CD4-positive, alpha-beta memory T cell (primary cell): ENCODE results near the gene UBR2. TPM values are rescaled to one million over a fixed set of nuclear protein-coding genes. Genes with fewer than 3 reads are reported as not detected.
"Not testable (repeated sequence)": the region's sequence is repeated elsewhere in the genome, so short reads cannot be mapped to it uniquely, and the experiment has no call there.

Experiments
- CTCF ChIA-PET: fragments of 350-600 bp; sonication (Branson Sonifier 250); formaldehyde crosslinking; loops from one replicate; lab custom pipeline; 2021; ENCODE audit warnings: inconsistent platforms; ENCODE audit not compliant: partially characterized antibody; lab: Charles Lee
- POLR2A ChIA-PET: fragments of 350-600 bp; sonication (Branson Sonifier 250); formaldehyde crosslinking; loops from one replicate; lab custom pipeline; 2021; ENCODE audit not compliant: partially characterized antibody; lab: Charles Lee
- DNase-seq, 5 donors: peaks; one replicate each; pipeline versions ENCODE4 v3.0.0 to v3.0.0-alpha.2; 2020 to 2022; ENCODE audit warnings: mixed read lengths in 1 of 5
- H3K27ac ChIP-seq: one replicate; pipeline ENCODE4 v1.7.0; 2013; ENCODE audit warnings: low read depth, low read length
- H3K27me3 ChIP-seq: 2 replicates; pipeline ENCODE4 v1.7.0; 2013; ENCODE audit warnings: mild to moderate bottlenecking, low read length, moderate library complexity; ENCODE audit not compliant: insufficient read depth
- H3K36me3 ChIP-seq: 2 replicates; pipeline ENCODE4 v1.7.0; 2013; ENCODE audit warnings: mild to moderate bottlenecking, low read length, moderate library complexity; ENCODE audit not compliant: insufficient read depth
- H3K4me1 ChIP-seq: 2 replicates; pipeline ENCODE4 v1.7.0; 2013; ENCODE audit warnings: mild to moderate bottlenecking, low read length, moderate library complexity; ENCODE audit not compliant: insufficient read depth
- H3K4me3 ChIP-seq, 2 donors: one replicate each; pipeline ENCODE4 v1.7.0; 2013; ENCODE audit warnings: low read length in 2 of 2, mild to moderate bottlenecking in 1 of 2
- H3K9me3 ChIP-seq, 2 donors: one replicate each; pipeline ENCODE4 v1.7.0; 2013; ENCODE audit warnings: low read length in 2 of 2, control low read depth in 1 of 2; ENCODE audit not compliant: control insufficient read depth in 1 of 2
- H3K27ac Mint-ChIP-seq, 7 donors: one replicate each; pipeline ENCODE4 v1.8.0; 2020 to 2021; ENCODE audit warnings: mixed read lengths in 7 of 7, mild to moderate bottlenecking in 6 of 7, inconsistent platforms in 3 of 7, moderate library complexity in 3 of 7
- H3K27me3 Mint-ChIP-seq, 2 donors: one replicate each; pipeline ENCODE4 v1.8.0; 2020 to 2021; ENCODE audit warnings: mixed read lengths in 2 of 2
- H3K36me3 Mint-ChIP-seq, 2 donors: one replicate each; pipeline ENCODE4 v1.8.0; 2020 to 2021; ENCODE audit warnings: mixed read lengths in 2 of 2, inconsistent platforms in 1 of 2, mild to moderate bottlenecking in 1 of 2
- H3K4me1 Mint-ChIP-seq, 4 donors: one replicate each; pipeline ENCODE4 v1.8.0; 2020 to 2021; ENCODE audit warnings: mixed read lengths in 4 of 4, mild to moderate bottlenecking in 1 of 4
- H3K4me3 Mint-ChIP-seq, 8 donors: one replicate each; pipeline ENCODE4 v1.8.0; 2020 to 2021; ENCODE audit warnings: mixed read lengths in 8 of 8, mild to moderate bottlenecking in 7 of 8, moderate library complexity in 6 of 8, inconsistent platforms in 3 of 8
- H3K9me3 Mint-ChIP-seq, 8 donors: one replicate each; pipeline ENCODE4 v1.8.0; 2020 to 2021; ENCODE audit warnings: mixed read lengths in 8 of 8, mild to moderate bottlenecking in 5 of 8, inconsistent platforms in 3 of 8, moderate library complexity in 1 of 8
- intact Hi-C: fragments of 100-400 bp; cut with micrococcal nuclease; formaldehyde crosslinking; loops from one replicate; pipeline ENCODE4 v1.15.1; 2023
- polyA plus RNA-seq, 2 donors: library from polyadenylated mRNA; unstranded; fragments of 300-500 nt; fragmentation: Illumina TruSeq; gene quantifications; one replicate each; pipeline ENCODE4 v1.2.3, GENCODE V29; 2021
- total RNA-seq, 2 experiments: library from RNA; stranded (reverse); gene quantifications; one replicate each; pipeline ENCODE4 v1.2.3, GENCODE V29; 2021

The UBR2 gene
- total and polyA plus RNA-seq, 4 experiments from 2014 or later, result 4.9 to 55.7 (median 34.1) TPM

GRCh38 chr6:42564506-42564825 is 637 bp downstream of the UBR2 start:
- intact Hi-C loops, result loop anchor here (1.0 to 10.0 kb wide), 3 partner anchors 347 to 1070 kb away; partner anchors contain the start of genes MAD2L1BP and MRPS10

GRCh38 chr6:42565823-42566613 is 2.2 kb downstream of the UBR2 start:
- DNase-seq, result no peak
- Mint-ChIP-seq H3K27ac (peak overlapping the region; percentile 90 to 98 (median 96)), H3K4me3 (peak overlapping the region; percentile 92 to 100 (median 98)), H3K36me3 (peaks cover 4 to 31% of the 10 kb centered on the region in 2 donors), H3K4me1 (peaks cover 29 to 56% (median 38%) of the 10 kb centered on the region in 4 donors), H3K27me3 (peaks cover 0 to 1% of the 10 kb centered on the region in 2 donors), H3K9me3 (no peaks in the 10 kb centered on the region)
- POLR2A ChIA-PET, result interaction anchor here (0.9 to 2.1 kb wide), 3 partner anchors 9 to 313 kb away, joined by 3 to 8 read pairs (median 3); partner anchors contain the start of gene RPL7L1
- H3K27me3 ChIP-seq, result no peaks in the 10 kb centered on the region
- H3K27ac ChIP-seq, result peak overlapping the region; percentile 94
- H3K36me3 ChIP-seq, result no peaks in the 10 kb centered on the region
- H3K4me3 ChIP-seq, result peak overlapping the region; percentile 98 to 100
- no peaks in the 10 kb centered on the region for H3K9me3 ChIP-seq
- intact Hi-C loops, result loop anchor here (10.0 kb wide), 1 partner anchor 1069 kb away; the partner anchor contains the start of gene MAD2L1BP
- H3K4me1 ChIP-seq, result peaks cover 49% of the 10 kb centered on the region
- CTCF ChIA-PET, result interaction anchor here (1.0 to 10.7 kb wide), 5 partner anchors 12 to 351 kb away, joined by 3 to 106 read pairs (median 4); no protein-coding TSS in a partner anchor

More at GRCh38 chr6:42564506-42564825, 637 bp downstream of the UBR2 start:
- Mint-ChIP-seq H3K4me3 (peak overlapping the region; percentile 92 to 100 (median 98)), H3K9me3 (no peaks in the 10 kb centered on the region), H3K27me3 (peaks cover 0 to 1% of the 10 kb centered on the region in 2 donors), H3K36me3 (peaks cover 4 to 31% of the 10 kb centered on the region in 2 donors), H3K27ac (peak overlapping the region; percentile 90 to 98 (median 96)), H3K4me1 (peaks cover 24 to 49% (median 32%) of the 10 kb centered on the region in 4 donors)
- POLR2A ChIA-PET, result interaction anchor here (0.5 to 2.8 kb wide), 31 partner anchors 9 to 830 kb away, joined by 3 to 23 read pairs (median 4); partner anchors contain the start of genes BYSL, CNPY3, CUL7 and MED20
- peak overlapping the region; percentile 98 to 100 for H3K4me3 ChIP-seq
- H3K4me1 ChIP-seq, result peaks cover 38% of the 10 kb centered on the region
- H3K36me3 ChIP-seq, result no peaks in the 10 kb centered on the region
- peak overlapping the region; percentile 94 for H3K27ac ChIP-seq
- no peaks in the 10 kb centered on the region for H3K9me3 ChIP-seq
- CTCF ChIA-PET, result interaction anchor here (1.2 to 10.7 kb wide), 6 partner anchors 9 to 350 kb away, joined by 3 to 106 read pairs (median 4); partner anchors contain the start of gene RPL7L1
- no peak for DNase-seq
- no peaks in the 10 kb centered on the region for H3K27me3 ChIP-seq

- peak overlapping the region in 6 of 7 donors; percentile 23 to 90 (median 52) for H3K27ac Mint-ChIP-seq
- CTCF ChIA-PET, result interaction anchor here (1.0 to 1.6 kb wide), 3 partner anchors 12 to 162 kb away, joined by 3 to 8 read pairs (median 3); no protein-coding TSS in a partner anchor
- Histone ChIP-seq H3K36me3 (no peaks in the 10 kb centered on the region), H3K27me3 (no peaks in the 10 kb centered on the region), H3K27ac (no peak overlapping the region), H3K4me3 (no peak overlapping the region), H3K4me1 (peaks cover 56% of the 10 kb centered on the region), H3K9me3 (no peaks in the 10 kb centered on the region)
- peaks cover 4 to 31% of the 10 kb centered on the region in 2 donors for H3K36me3 Mint-ChIP-seq
- intact Hi-C loops, result loop anchor here (10.0 kb wide), 1 partner anchor 1068 kb away; the partner anchor contains the start of gene MAD2L1BP
- peaks cover 0 to 1% of the 10 kb centered on the region in 2 donors for H3K27me3 Mint-ChIP-seq
- no peak for DNase-seq
- H3K9me3 Mint-ChIP-seq, result no peaks in the 10 kb centered on the region
- POLR2A ChIA-PET, result interaction anchor here (0.7 to 1.4 kb wide), 2 partner anchors 134 to 313 kb away, joined by 3 read pairs; partner anchors contain the start of gene RPL7L1
- H3K4me1 Mint-ChIP-seq, result peaks cover 29 to 60% (median 40%) of the 10 kb centered on the region in 4 donors
- peak overlapping the region; percentile 50 to 100 (median 96) for H3K4me3 Mint-ChIP-seq
Measured at GRCh38 chr6:42566614-42567208, 2.9 kb downstream of the UBR2 start.

- not testable (repeated sequence) for H3K9me3 ChIP-seq, H3K27me3 ChIP-seq, H3K4me3 ChIP-seq, H3K36me3 ChIP-seq, H3K9me3 Mint-ChIP-seq, H3K27ac ChIP-seq, DNase-seq, H3K27me3 Mint-ChIP-seq
- POLR2A ChIA-PET, result interaction anchor here (0.7 to 1.4 kb wide), 2 partner anchors 134 to 312 kb away, joined by 3 read pairs; partner anchors contain the start of gene RPL7L1
- Mint-ChIP-seq H3K36me3 (peaks cover 4 to 31% of the 10 kb centered on the region in 2 donors), H3K4me1 (peaks cover 31 to 65% (median 43%) of the 10 kb centered on the region in 4 donors), H3K4me3 (peak overlapping the region in 6 of 8 donors; percentile 52 to 95 (median 58)), H3K27ac (peak overlapping the region in 5 of 7 donors; percentile 23 to 90 (median 79))
- peaks cover 61% of the 10 kb centered on the region for H3K4me1 ChIP-seq
- intact Hi-C loops, result loop anchor here (10.0 kb wide), 1 partner anchor 1068 kb away; the partner anchor contains the start of gene MAD2L1BP
- CTCF ChIA-PET, result interaction anchor here (1.0 to 1.6 kb wide), 3 partner anchors 12 to 162 kb away, joined by 3 to 8 read pairs (median 3); no protein-coding TSS in a partner anchor
Measured at GRCh38 chr6:42567237-42567636, 3.4 kb downstream of the UBR2 start.

- Mint-ChIP-seq H3K27me3 (no peaks in the 10 kb centered on the region), H3K4me1 (peaks cover 41 to 74% (median 58%) of the 10 kb centered on the region in 4 donors), H3K27ac (peak overlapping the region in 6 of 7 donors; percentile 32 to 81 (median 62)), H3K9me3 (no peaks in the 10 kb centered on the region), H3K4me3 (peak overlapping the region in 3 of 8 donors; percentile 6 to 71 (median 17)), H3K36me3 (peaks cover 15 to 41% of the 10 kb centered on the region in 2 donors)
- H3K9me3 ChIP-seq, result no peaks in the 10 kb centered on the region
- intact Hi-C loops, result loop anchor here (10.0 kb wide), 1 partner anchor 1065 kb away; the partner anchor contains the start of gene MAD2L1BP
- H3K27me3 ChIP-seq, result no peaks in the 10 kb centered on the region
- H3K36me3 ChIP-seq, result peaks cover 3% of the 10 kb centered on the region
- peaks cover 74% of the 10 kb centered on the region for H3K4me1 ChIP-seq
- ChIA-PET CTCF (interaction anchor here (0.6 to 1.4 kb wide), 2 partner anchors 22 to 107 kb away, joined by 3 to 9 read pairs; no protein-coding TSS in a partner anchor), POLR2A (interaction anchor here (0.9 to 1.3 kb wide), 3 partner anchors 22 to 322 kb away, joined by 3 read pairs; partner anchors contain the start of gene RPL7L1)
- no peak overlapping the region for H3K4me3 ChIP-seq
- H3K27ac ChIP-seq, result no peak overlapping the region
- DNase-seq, result no peak
Measured at GRCh38 chr6:42569102-42570028, 5.5 kb downstream of the UBR2 start.
